LNCAP (cell line): ENCODE data around the gene CENPU.

Experiments used
- CTCF ChIP-seq: fragments of 450-650 bp; IDR thresholded peaks from 2 replicates; pipeline ENCODE4 v1.5.1; 2017; ENCODE audit warnings: mild to moderate bottlenecking

Gene CENPU

GRCh38 chr4:184668511-184669114, 65.3 kb downstream of the CENPU start:
- no peak for TF ChIP-seq CTCF

GRCh38 chr4:184668096-184668495, 65.8 kb downstream of the CENPU start:
- TF ChIP-seq CTCF: no peak

- TF ChIP-seq CTCF: no peak
Measured at GRCh38 chr4:184666670-184667069, 67.2 kb downstream of the CENPU start.

- TF ChIP-seq CTCF: no peak
Measured at GRCh38 chr4:184664445-184665210, 69.3 kb downstream of the CENPU start.

GRCh38 chr4:184662236-184662635, 71.7 kb downstream of the CENPU start:
- no peak for TF ChIP-seq CTCF

GRCh38 chr4:184660978-184661377, 72.9 kb downstream of the CENPU start:
- no peak for TF ChIP-seq CTCF

GRCh38 chr4:184657144-184657543, 76.8 kb downstream of the CENPU start:
- TF ChIP-seq CTCF: no peak
